ENCODE measurements around the gene RFX3.

DNA sequence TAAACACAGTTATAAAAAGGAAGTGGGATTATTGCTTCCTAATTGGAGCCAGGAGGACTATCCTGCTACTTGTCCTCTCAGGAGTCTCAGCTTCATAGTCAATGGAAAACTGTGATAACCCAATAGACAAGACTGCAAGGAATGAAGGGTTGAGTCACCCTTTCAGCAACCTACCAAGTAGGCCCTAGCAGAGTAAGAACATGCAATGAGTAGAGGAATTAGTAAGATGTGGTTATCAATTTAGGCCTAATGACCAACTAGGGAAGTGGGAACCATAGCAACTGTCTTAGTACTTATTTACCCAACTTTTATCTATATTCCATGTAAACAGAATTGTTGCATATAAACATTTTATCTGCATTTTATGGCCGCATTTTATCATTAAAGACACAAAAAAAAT lies 310.1 kb downstream of the RFX3 start:
- no peak for TF ChIP-seq CTCF (IDR thresholded peaks at IDR 0.05)
- TF ChIP-seq POLR2A (IDR thresholded peaks at IDR 0.05) = no peak

Data from body of pancreas (tissue), 4 donors.